DMS153 treated with DMSO at 0.1 percent for 48 hours (cell line): ENCODE results near the gene RNH1.
"Not testable (repeated sequence)": the region's sequence is repeated elsewhere in the genome, so short reads cannot be mapped to it uniquely, and the experiment has no call there.

Source experiments
- DNase-seq: peaks from one replicate; lab custom pipeline; 2025; ENCODE audit not compliant: unreplicated experiment; lab: John Stamatoyannopoulos, UW

The RNH1 gene

GRCh38 chr11:520428-521176 is 13.6 kb upstream of the RNH1 start:
- no peak for DNase-seq

- peak; percentile 24 for DNase-seq
Measured at GRCh38 chr11:518463-519202, 11.6 kb upstream of the RNH1 start.

GRCh38 chr11:516918-517685 is 10.1 kb upstream of the RNH1 start:
- not testable (repeated sequence) for DNase-seq

- DNase-seq, result no peak
Measured at GRCh38 chr11:516400-516799, 9.4 kb upstream of the RNH1 start.

GRCh38 chr11:515131-515530 is 8.1 kb upstream of the RNH1 start:
- no peak for DNase-seq

- no peak for DNase-seq
Measured at GRCh38 chr11:514606-515005, 7.6 kb upstream of the RNH1 start.

- no peak for DNase-seq
Measured at GRCh38 chr11:512761-513595, 5.9 kb upstream of the RNH1 start.

- no peak for DNase-seq
Measured at GRCh38 chr11:508956-509355, 1.9 kb upstream of the RNH1 start.

GRCh38 chr11:507727-508515 is 879 bp upstream of the RNH1 start:
- DNase-seq, result no peak

GRCh38 chr11:506238-506994 is 626 bp downstream of the RNH1 start:
- peak; percentile 85 for DNase-seq

GRCh38 chr11:504994-505344 is 2.1 kb downstream of the RNH1 start:
- DNase-seq, result no peak

- DNase-seq, result no peak
Measured at GRCh38 chr11:504053-504993, 2.7 kb downstream of the RNH1 start.

GRCh38 chr11:503179-503981 is 3.7 kb downstream of the RNH1 start:
- DNase-seq, result no peak

GRCh38 chr11:502288-503178 is 4.5 kb downstream of the RNH1 start:
- DNase-seq, result no peak

GRCh38 chr11:501683-502287 is 5.3 kb downstream of the RNH1 start:
- no peak for DNase-seq

- DNase-seq, result no peak
Measured at GRCh38 chr11:501001-501682, 5.9 kb downstream of the RNH1 start.
